Measurements from ENCODE around the gene KMT2C. TPM values are rescaled to one million over a fixed set of nuclear protein-coding genes. Genes with fewer than 3 reads are reported as not detected.
"Not testable (repeated sequence)": the region's sequence is repeated elsewhere in the genome, so short reads cannot be mapped to it uniquely, and the experiment has no call there.

KMT2C gene
- total and polyA plus RNA-seq, 2 experiments from 2014 or later: 7.2 to 14.2 TPM

DNA sequence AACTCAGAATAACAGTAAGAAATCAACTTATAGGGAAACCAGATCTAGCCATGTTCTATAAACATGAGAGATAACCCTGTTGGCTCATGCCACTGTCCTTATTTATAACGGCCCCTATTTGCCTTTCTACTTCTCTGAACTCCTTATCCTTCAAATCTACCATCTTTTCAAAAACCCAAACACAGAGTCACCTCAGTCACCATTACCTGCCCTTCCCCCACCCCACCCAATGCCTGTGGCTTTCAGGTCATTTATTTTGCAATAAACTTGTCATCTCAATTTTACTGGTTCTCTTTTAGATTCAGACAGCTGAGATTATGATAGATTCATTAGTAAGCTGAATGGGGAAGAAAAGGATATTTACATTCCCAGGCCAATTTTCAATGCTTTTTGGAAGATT is 53.6 kb downstream of the KMT2C start:
- Histone ChIP-seq H4K20me1 (ENCODE audit: insufficient read depth) (no peaks in the 10 kb centered on the region; the same call in 1 of the 2 replicates), H3F3A (ENCODE audit: insufficient read depth) (peaks cover 6% of the 10 kb centered on the region; the same call in 1 of the 2 replicates), H3K27me3 (replicated peaks; ENCODE audit: insufficient read depth) (no peaks in the 10 kb centered on the region), H3K27ac (no peak overlapping the region), H3K36me3 (ENCODE audit: low read depth) (no peaks in the 10 kb centered on the region), H2AFZ (no peak overlapping the region), H3K9me3 (ENCODE audit: low read depth) (no peaks in the 10 kb centered on the region), H3K9me2 (ENCODE audit: insufficient read depth) (no peaks in the 10 kb centered on the region), H3K79me2 (ENCODE audit: insufficient read depth) (peaks cover 95% of the 10 kb centered on the region), H3K4me2 (ENCODE audit: unreplicated experiment) (no peak overlapping the region), H3K4me1 (ENCODE audit: insufficient read depth) (peaks cover 34% of the 10 kb centered on the region), H3K4me3 (no peak overlapping the region), H3K9ac (no peak overlapping the region)
- in situ Hi-C loops (cut with MboI): no loop called here
- 67 to 72% methylated on average over 1 of the region's 1 CpG for WGBS, 2 experiments (ENCODE audit: low coverage in 1 of 2, low lambda C conversion rate in 2 of 2, missing lambda C conversion rate in 2 of 2)
- no peak for DNase-seq
- no peak for TF ChIP-seq EZH2phosphoT487 (IDR thresholded peaks at IDR 0.05; ENCODE audit: insufficient read depth, low read depth)
- no peak for TF ChIP-seq EZH2 (IDR thresholded peaks at IDR 0.05; ENCODE audit: insufficient read depth, poor library complexity, severe bottlenecking)

DNA sequence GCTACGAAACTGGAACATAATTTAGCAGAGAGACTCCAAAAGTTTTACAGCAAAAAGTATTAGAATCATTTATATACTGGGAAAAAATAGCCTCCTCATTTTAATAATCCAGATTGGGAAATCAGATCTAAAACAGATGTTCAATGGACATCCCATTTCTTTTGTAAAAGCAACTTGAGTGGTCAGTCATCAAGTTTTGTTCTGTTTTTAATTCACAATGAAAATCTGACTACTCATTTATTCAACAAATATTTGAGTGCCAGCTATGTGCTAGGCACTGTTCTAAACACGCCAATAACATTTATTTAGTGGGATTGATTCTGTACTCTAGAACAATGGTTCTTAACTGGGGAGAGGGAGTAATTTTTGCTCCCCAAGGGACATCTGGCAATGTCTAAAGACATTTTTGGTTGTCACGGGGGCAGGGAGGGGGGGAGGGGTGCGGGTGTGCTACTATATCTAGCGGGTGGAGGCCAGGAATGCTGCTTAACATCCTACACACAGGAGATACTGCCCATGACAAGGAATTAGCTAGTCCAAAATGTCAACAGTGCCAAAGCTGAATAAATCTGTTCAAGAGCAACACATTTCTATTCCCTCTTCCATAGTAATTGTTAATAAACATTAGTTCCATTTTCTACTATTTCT is 54.7 kb downstream of the KMT2C start:
- H3K27ac ChIP-seq; in situ Hi-C loops (cut with MboI); H3K4me2 ChIP-seq (ENCODE audit: unreplicated experiment); H2AFZ ChIP-seq; H3K27me3 ChIP-seq (replicated peaks; ENCODE audit: insufficient read depth); H3K4me3 ChIP-seq; H3K9me3 ChIP-seq (ENCODE audit: low read depth); H4K20me1 ChIP-seq (ENCODE audit: insufficient read depth); H3K9ac ChIP-seq; H3K36me3 ChIP-seq (ENCODE audit: low read depth); H3K9me2 ChIP-seq (ENCODE audit: insufficient read depth); H3F3A ChIP-seq (ENCODE audit: insufficient read depth): not testable (repeated sequence)
- 11 to 13% methylated on average over 5 of the region's 5 CpGs for whole genome bisulfite sequencing, 2 experiments (ENCODE audit: low coverage in 1 of 2, low lambda C conversion rate in 2 of 2, missing lambda C conversion rate in 2 of 2)
- H3K4me1 ChIP-seq (ENCODE audit: insufficient read depth): peaks cover 34% of the 10 kb centered on the region
- peaks cover 96% of the 10 kb centered on the region for H3K79me2 ChIP-seq (ENCODE audit: insufficient read depth)
- DNase-seq: peak; percentile 35

DNA sequence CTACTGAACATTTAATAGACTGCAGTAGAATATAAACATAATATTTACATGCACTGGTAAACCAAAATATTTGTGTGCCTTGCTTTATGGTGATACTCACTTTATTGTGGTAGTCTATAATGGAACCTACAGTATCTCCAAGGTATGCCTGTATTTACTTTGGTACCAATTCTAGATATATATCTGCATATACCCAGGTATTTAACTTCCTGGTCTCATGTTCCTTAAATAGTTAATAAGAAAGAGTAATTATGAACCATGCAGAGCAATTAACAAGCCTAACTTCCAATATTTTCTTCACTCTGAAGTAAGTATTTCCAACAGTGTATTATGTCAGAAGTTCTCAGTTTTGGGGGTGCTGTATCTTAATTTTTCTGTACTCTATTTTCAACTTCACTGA is 57.3 kb downstream of the KMT2C start:
- H3K27ac ChIP-seq; in situ Hi-C loops (cut with MboI); H3K27me3 ChIP-seq (replicated peaks; ENCODE audit: insufficient read depth); H3K9ac ChIP-seq; H3F3A ChIP-seq (ENCODE audit: insufficient read depth); H3K4me2 ChIP-seq (ENCODE audit: unreplicated experiment); H3K9me2 ChIP-seq (ENCODE audit: insufficient read depth); H4K20me1 ChIP-seq (ENCODE audit: insufficient read depth); H3K4me3 ChIP-seq; H3K9me3 ChIP-seq (ENCODE audit: low read depth); H3K36me3 ChIP-seq (ENCODE audit: low read depth); H2AFZ ChIP-seq; DNase-seq: not testable (repeated sequence)
- Histone ChIP-seq H3K4me1 (ENCODE audit: insufficient read depth) (peaks cover 26% of the 10 kb centered on the region), H3K79me2 (ENCODE audit: insufficient read depth) (peaks cover 100% of the 10 kb centered on the region)

DNA sequence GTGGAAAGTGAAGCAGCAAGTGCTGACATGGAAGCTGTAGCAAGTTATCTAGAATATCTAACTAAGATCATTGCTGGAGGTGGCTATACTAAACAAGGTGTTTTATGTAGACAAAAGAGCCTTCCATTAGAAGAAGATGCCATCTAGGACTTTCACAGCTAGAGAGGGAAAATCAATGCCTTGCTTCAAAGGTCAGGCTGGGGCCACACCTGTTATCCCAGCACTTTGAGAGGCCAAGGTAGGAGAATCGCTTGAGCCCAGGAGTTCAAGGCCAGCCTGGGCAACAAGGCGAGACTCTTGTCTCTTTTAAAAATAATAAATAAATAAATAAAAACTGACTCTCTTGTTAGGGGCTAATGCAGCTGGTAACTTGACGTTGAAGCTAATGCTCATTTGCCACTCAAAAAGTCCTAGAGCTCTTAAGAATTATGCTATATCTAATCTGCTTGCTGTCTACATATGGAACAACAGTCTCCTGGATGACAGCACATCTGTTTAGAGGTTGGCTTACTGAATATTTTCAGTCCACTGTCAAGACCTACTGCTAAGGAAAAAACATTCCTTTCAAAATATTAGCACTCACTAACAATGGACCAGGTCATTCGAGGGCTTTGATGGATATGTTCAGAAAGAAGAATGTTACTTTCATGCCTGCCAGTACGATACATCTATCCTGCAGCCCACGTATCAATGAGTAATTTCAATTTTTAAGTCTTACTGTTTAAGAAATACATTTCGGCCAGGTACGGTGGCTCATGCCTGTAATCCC is 58.9 kb downstream of the KMT2C start:
- H3K9ac ChIP-seq; DNase-seq; H3F3A ChIP-seq (ENCODE audit: insufficient read depth); H3K4me2 ChIP-seq (ENCODE audit: unreplicated experiment); H3K9me3 ChIP-seq (ENCODE audit: low read depth); H2AFZ ChIP-seq; H3K9me2 ChIP-seq (ENCODE audit: insufficient read depth); H3K27me3 ChIP-seq (replicated peaks; ENCODE audit: insufficient read depth); H3K4me1 ChIP-seq (ENCODE audit: insufficient read depth); H3K36me3 ChIP-seq (ENCODE audit: low read depth); H3K4me3 ChIP-seq; H3K27ac ChIP-seq; in situ Hi-C loops (cut with MboI): not testable (repeated sequence)
- 0 out of 2 replicates have a peak, but pooled peaks cover 12% of the 10 kb centered on the region for H4K20me1 ChIP-seq (ENCODE audit: insufficient read depth)
- H3K79me2 ChIP-seq (ENCODE audit: insufficient read depth): peaks cover 100% of the 10 kb centered on the region
- 78 to 87% methylated on average over 8 of the region's 8 CpGs for WGBS, 2 experiments (ENCODE audit: low coverage in 1 of 2, low lambda C conversion rate in 2 of 2, missing lambda C conversion rate in 2 of 2)

DNA sequence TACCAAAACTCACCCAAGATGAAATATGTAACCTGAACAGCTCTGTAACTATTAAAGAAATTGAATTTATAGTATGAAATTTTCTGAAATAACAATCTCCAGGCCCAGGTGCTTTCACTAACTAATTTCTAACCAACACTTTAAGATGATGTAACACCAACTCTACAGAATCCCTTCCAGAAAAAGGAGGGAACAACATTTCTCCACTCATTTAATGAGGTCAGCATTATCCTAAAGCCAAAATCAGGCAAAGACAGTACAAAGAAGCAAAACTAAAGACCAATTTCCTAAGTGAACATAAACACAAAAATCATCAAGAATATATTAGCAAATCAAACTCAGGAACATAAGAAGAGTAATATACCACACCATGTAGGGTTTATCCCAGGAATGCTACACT is 65.5 kb downstream of the KMT2C start:
- Histone ChIP-seq H3K79me2 (ENCODE audit: insufficient read depth) (peaks cover 100% of the 10 kb centered on the region), H3F3A (ENCODE audit: insufficient read depth) (0 out of 2 replicates have a peak, but pooled peaks cover 14% of the 10 kb centered on the region), H3K9me3 (ENCODE audit: low read depth) (no peaks in the 10 kb centered on the region), H3K36me3 (ENCODE audit: low read depth) (no peaks in the 10 kb centered on the region), H3K4me3 (no peak overlapping the region), H3K4me2 (ENCODE audit: unreplicated experiment) (no peak overlapping the region), H3K27ac (no peak overlapping the region), H3K9ac (no peak overlapping the region), H4K20me1 (ENCODE audit: insufficient read depth) (peaks cover 37% of the 10 kb centered on the region), H3K27me3 (replicated peaks; ENCODE audit: insufficient read depth) (no peaks in the 10 kb centered on the region), H2AFZ (no peak overlapping the region), H3K4me1 (ENCODE audit: insufficient read depth) (0 out of 2 replicates have a peak, but pooled peaks cover 13% of the 10 kb centered on the region), H3K9me2 (ENCODE audit: insufficient read depth) (no peaks in the 10 kb centered on the region)
- in situ Hi-C loops (cut with MboI): no loop called here
- no peak for TF ChIP-seq EZH2 (IDR thresholded peaks at IDR 0.05; ENCODE audit: insufficient read depth, poor library complexity, severe bottlenecking)
- no peak for TF ChIP-seq EZH2phosphoT487 (IDR thresholded peaks at IDR 0.05; ENCODE audit: insufficient read depth, low read depth)
- DNase-seq: no peak
